K562 (cell line): ENCODE measurements around the gene COQ5. TPM values are rescaled to one million over a fixed set of nuclear protein-coding genes. Genes with fewer than 3 reads are reported as not detected.

Experiments used
- BRD4 ChIP-seq: fragments of 200-600 bp; sonication (generic); IDR thresholded peaks from 2 replicates; pipeline ENCODE4 v1.6.1; 2017; ENCODE audit warnings: inconsistent platforms
- CTBP1 ChIP-seq: fragments of 450-650 bp; IDR thresholded peaks from 2 replicates; pipeline ENCODE4 v1.6.1; 2016; ENCODE audit warnings: borderline replicate concordance
- FOXK2 ChIP-seq, 2 experiments: fragments of 450-650 bp; IDR thresholded peaks in 1 of 2; conservative IDR thresholded peaks in 1 of 2; 2 replicates each; pipeline ENCODE4 v1.6.1; 2016; ENCODE audit warnings: low read depth in 2 of 2, mild to moderate bottlenecking in 1 of 2
- GATA2 ChIP-seq: sonication (generic); formaldehyde crosslinking; IDR thresholded peaks from 2 replicates; pipeline ENCODE4 v1.4.0; 2020; ENCODE audit warnings: mild to moderate bottlenecking, missing genetic modification reagents
- HDAC3 ChIP-seq: fragments of 450-650 bp; IDR thresholded peaks from 2 replicates; pipeline ENCODE4 v1.6.1; 2018; ENCODE audit warnings: borderline replicate concordance, mild to moderate bottlenecking, moderate library complexity; ENCODE audit not compliant: partially characterized antibody
- KDM1A ChIP-seq, 2 experiments: fragments of 450-650 bp; IDR thresholded peaks; 2 replicates each; pipeline ENCODE4 v1.6.1; 2016; ENCODE audit warnings: mild to moderate bottlenecking in 2 of 2
- KDM4B ChIP-seq, 2 experiments: fragments of 450-650 bp in 1 of 2; sonication (generic) in 1 of 2; IDR thresholded peaks; 2 replicates each; pipeline ENCODE4 v1.6.1; 2016 to 2017; ENCODE audit warnings: borderline replicate concordance in 2 of 2, antibody characterized with exemption in 1 of 2, low read depth in 1 of 2, mild to moderate bottlenecking in 1 of 2
- MAFG ChIP-seq: fragments of 450-650 bp; conservative IDR thresholded peaks from 2 replicates; pipeline ENCODE4 v1.6.1; 2016; ENCODE audit warnings: missing genetic modification characterization, missing compliant biosample characterization
- MECOM ChIP-seq: fragments of 250-450 bp; sonication (Bioruptor Pico); IDR thresholded peaks from 2 replicates; pipeline ENCODE4 v1.8.0; 2022; ENCODE audit warnings: inconsistent platforms
- NR1H2 ChIP-seq: sonication (generic); formaldehyde crosslinking; IDR thresholded peaks from 2 replicates; pipeline ENCODE4 v1.4.0; 2020; ENCODE audit warnings: mild to moderate bottlenecking, missing genetic modification reagents
- NR2C1 ChIP-seq, 2 experiments: fragments of 450-650 bp; IDR thresholded peaks; 2 replicates each; pipeline ENCODE4 v1.6.1; 2017; ENCODE audit warnings: mild to moderate bottlenecking in 2 of 2, antibody characterized with exemption in 1 of 2, inconsistent platforms in 1 of 2, missing compliant biosample characterization in 1 of 2, missing genetic modification characterization in 1 of 2
- NR2F6 ChIP-seq: fragments of 450-650 bp; formaldehyde crosslinking; IDR thresholded peaks from 2 replicates; pipeline ENCODE4 v1.4.0; 2020; ENCODE audit warnings: mild to moderate bottlenecking
- PHF8 ChIP-seq: fragments of 200-600 bp; sonication (generic); IDR thresholded peaks from 2 replicates; pipeline ENCODE4 v1.6.1; 2012; ENCODE audit warnings: mixed run types, mild to moderate bottlenecking, inconsistent platforms, low read length, moderate library complexity, borderline replicate concordance
- RFX7 ChIP-seq: fragments of 250-450 bp; sonication (Bioruptor Pico); IDR thresholded peaks from 2 replicates; pipeline ENCODE4 v1.5.1; 2021; ENCODE audit warnings: mild to moderate bottlenecking
- SIX5 ChIP-seq, 2 experiments: IDR thresholded peaks; 2 replicates each; pipeline ENCODE4 v1.6.1; 2011; ENCODE audit warnings: low read length in 2 of 2, borderline replicate concordance in 1 of 2, low read depth in 1 of 2, mild to moderate bottlenecking in 1 of 2, moderate library complexity in 1 of 2; ENCODE audit not compliant: insufficient read depth in 1 of 2
- SREBF1 ChIP-seq: fragments of 150-350 bp; IDR thresholded peaks from 2 replicates; pipeline ENCODE4 v1.6.1; 2014; ENCODE audit warnings: antibody characterized with exemption, low read depth, low read length, borderline replicate concordance
- TGIF2 ChIP-seq: sonication (generic); formaldehyde crosslinking; IDR thresholded peaks from 2 replicates; pipeline ENCODE4 v1.8.1; 2022; ENCODE audit warnings: mild to moderate bottlenecking, missing genetic modification reagents, moderate library complexity
- U2AF2 ChIP-seq: fragments of 200-400 bp; formaldehyde crosslinking; optimal IDR thresholded peaks from 2 replicates; pipeline ENCODE3; 2017; ENCODE audit warnings: low read depth, mild to moderate bottlenecking, low read length
- ZNF175 ChIP-seq: fragments of 200-800 bp; sonication (Bioruptor generic); IDR thresholded peaks from 2 replicates; pipeline ENCODE4 v1.6.1; 2016; ENCODE audit warnings: low read depth, mild to moderate bottlenecking, missing genetic modification characterization, missing compliant biosample characterization
- ZNF766 ChIP-seq: fragments of 200-800 bp; sonication (Bioruptor generic); conservative IDR thresholded peaks from 2 replicates; pipeline ENCODE4 v1.6.1; 2016; ENCODE audit warnings: missing genetic modification characterization, missing compliant biosample characterization
- ZNF77 ChIP-seq: fragments of 250-450 bp; sonication (Bioruptor Pico); IDR thresholded peaks from 2 replicates; pipeline ENCODE4 v1.5.0; 2020
- polyA plus RNA-seq, 8 experiments: library from polyadenylated mRNA; depleted of rRNA in 4 of 8; stranded (reverse) in 5 of 8; unstranded in 3 of 8; fragments of >200 nt; fragmentation: Nextera tagmentation in 2 of 8; fragmentation: Illumina TruSeq in 1 of 8; extraction: Ambion mirVana in 2 of 8; extraction: Trizol in 1 of 8; gene quantifications; 2 replicates each; pipeline versions ENCODE4 v1.2.1 to v1.2.3, GENCODE V29; 2011 to 2014; ENCODE audit warnings: inconsistent platforms in 1 of 8, missing spikeins in 1 of 8
- total RNA-seq, 7 experiments: library from RNA; depleted of rRNA in 6 of 7; stranded (reverse); fragments of >200 nt in 6 of 7; fragmentation: Illumina TruSeq in 2 of 7; extraction: Trizol in 2 of 7; gene quantifications; 2 replicates each; pipeline versions ENCODE4 v1.2.1 to v1.2.3, GENCODE V29; 2011 to 2021; ENCODE audit warnings: low replicate concordance in 1 of 7
- TF ChIP-seq, protein P1 (sequence below), 3 experiments: fragments of 200-800 bp in 1 of 3; fragments of 250-450 bp in 1 of 3; fragments of 450-650 bp in 1 of 3; sonication (Bioruptor Pico) in 1 of 3; sonication (Bioruptor generic) in 1 of 3; formaldehyde crosslinking in 1 of 3; IDR thresholded peaks; 2 replicates each; pipeline versions ENCODE4 v1.6.1 to v1.8.0; 2016 to 2022; ENCODE audit warnings: mild to moderate bottlenecking in 2 of 3, missing genetic modification characterization in 2 of 3, missing compliant biosample characterization in 1 of 3, moderate library complexity in 1 of 3
- TF ChIP-seq, protein P2 (sequence below): fragments of 450-650 bp; formaldehyde crosslinking; conservative IDR thresholded peaks from 2 replicates; pipeline ENCODE4 v1.4.0; 2022; ENCODE audit warnings: mild to moderate bottlenecking, missing genetic modification characterization
- TF ChIP-seq, protein P3 (sequence below): fragments of 450-650 bp; IDR thresholded peaks from 2 replicates; pipeline ENCODE4 v1.6.1; 2017; ENCODE audit warnings: mild to moderate bottlenecking, moderate library complexity

COQ5 gene
- total and polyA plus RNA-seq, 9 of the 15 experiments (the other 6 are each of a cell fraction or from before 2014, with no cell fraction given): 19.2 to 59.7 (median 30.4) TPM

DNA sequence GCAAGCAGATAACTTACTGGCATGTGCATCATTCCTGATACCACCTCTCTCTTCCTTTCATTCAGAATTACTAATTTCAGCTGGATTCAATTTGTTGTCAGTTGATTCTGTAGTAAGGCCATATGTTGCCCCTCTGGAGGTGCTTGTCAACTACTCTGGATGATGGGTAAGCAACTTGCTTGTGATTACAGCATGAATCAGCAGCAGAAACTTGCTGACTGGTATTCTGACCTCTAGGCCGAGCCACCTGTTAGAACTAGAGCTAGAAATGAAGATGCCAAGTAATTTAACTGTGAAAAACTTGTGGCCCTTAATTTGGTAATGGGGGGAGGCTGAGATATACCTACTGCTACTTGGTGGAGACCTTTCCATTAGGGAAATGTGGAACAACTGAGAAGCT, 10.3 kb upstream of the COQ5 start (continued):
- TF ChIP-seq, protein P1, sequence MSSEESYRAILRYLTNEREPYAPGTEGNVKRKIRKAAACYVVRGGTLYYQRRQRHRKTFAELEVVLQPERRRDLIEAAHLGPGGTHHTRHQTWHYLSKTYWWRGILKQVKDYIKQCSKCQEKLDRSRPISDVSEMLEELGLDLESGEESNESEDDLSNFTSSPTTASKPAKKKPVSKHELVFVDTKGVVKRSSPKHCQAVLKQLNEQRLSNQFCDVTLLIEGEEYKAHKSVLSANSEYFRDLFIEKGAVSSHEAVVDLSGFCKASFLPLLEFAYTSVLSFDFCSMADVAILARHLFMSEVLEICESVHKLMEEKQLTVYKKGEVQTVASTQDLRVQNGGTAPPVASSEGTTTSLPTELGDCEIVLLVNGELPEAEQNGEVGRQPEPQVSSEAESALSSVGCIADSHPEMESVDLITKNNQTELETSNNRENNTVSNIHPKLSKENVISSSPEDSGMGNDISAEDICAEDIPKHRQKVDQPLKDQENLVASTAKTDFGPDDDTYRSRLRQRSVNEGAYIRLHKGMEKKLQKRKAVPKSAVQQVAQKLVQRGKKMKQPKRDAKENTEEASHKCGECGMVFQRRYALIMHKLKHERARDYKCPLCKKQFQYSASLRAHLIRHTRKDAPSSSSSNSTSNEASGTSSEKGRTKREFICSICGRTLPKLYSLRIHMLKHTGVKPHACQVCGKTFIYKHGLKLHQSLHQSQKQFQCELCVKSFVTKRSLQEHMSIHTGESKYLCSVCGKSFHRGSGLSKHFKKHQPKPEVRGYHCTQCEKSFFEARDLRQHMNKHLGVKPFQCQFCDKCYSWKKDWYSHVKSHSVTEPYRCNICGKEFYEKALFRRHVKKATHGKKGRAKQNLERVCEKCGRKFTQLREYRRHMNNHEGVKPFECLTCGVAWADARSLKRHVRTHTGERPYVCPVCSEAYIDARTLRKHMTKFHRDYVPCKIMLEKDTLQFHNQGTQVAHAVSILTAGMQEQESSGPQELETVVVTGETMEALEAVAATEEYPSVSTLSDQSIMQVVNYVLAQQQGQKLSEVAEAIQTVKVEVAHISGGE (CRISPR knock-in tag; IDR thresholded peaks at IDR 0.05): no peak
- TF ChIP-seq ZNF175 (CRISPR knock-in tag) (no peak), SREBF1 (no peak), MAFG (peak; percentile 87), FOXK2 (conservative IDR thresholded peaks at IDR 0.05 in 1 of 2, IDR thresholded peaks at IDR 0.05 in 1 of 2; ENCODE audit: low read depth in 2 of 2) (0 out of 4 replicates have a peak, but pooled peaks of 1 of the 2 experiments have one; percentile 23), U2AF2 (no peak), NR1H2 (CRISPR knock-in tag) (no peak), HDAC3 (no peak), TGIF2 (no peak), MECOM (CRISPR knock-in tag) (no peak), PHF8 (no peak), NR2F6 (CRISPR knock-in tag) (no peak), RFX7 (CRISPR knock-in tag) (no peak), SIX5 (IDR thresholded peaks at IDR 0.05; ENCODE audit: borderline replicate concordance in 1 of 2, insufficient read depth in 1 of 2, low read depth in 1 of 2, low read length in 2 of 2) (no peak), KDM4B (IDR thresholded peaks at IDR 0.05; ENCODE audit: borderline replicate concordance in 2 of 2, low read depth in 1 of 2) (no peak), BRD4 (no peak), GATA2 (CRISPR knock-in tag) (no peak), CTBP1 (no peak), KDM1A (IDR thresholded peaks at IDR 0.05) (no peak), NR2C1 (IDR thresholded peaks at IDR 0.05) (no peak), NR2C1 (tag; IDR thresholded peaks at IDR 0.05) (0 out of 2 replicates have a peak, but pooled peaks have one; percentile 12), ZNF77 (CRISPR knock-in tag) (no peak), ZNF766 (CRISPR knock-in tag) (no peak)
- TF ChIP-seq, protein P2, sequence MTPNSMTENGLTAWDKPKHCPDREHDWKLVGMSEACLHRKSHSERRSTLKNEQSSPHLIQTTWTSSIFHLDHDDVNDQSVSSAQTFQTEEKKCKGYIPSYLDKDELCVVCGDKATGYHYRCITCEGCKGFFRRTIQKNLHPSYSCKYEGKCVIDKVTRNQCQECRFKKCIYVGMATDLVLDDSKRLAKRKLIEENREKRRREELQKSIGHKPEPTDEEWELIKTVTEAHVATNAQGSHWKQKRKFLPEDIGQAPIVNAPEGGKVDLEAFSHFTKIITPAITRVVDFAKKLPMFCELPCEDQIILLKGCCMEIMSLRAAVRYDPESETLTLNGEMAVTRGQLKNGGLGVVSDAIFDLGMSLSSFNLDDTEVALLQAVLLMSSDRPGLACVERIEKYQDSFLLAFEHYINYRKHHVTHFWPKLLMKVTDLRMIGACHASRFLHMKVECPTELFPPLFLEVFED (CRISPR knock-in tag): no peak
- TF ChIP-seq, protein P3, sequence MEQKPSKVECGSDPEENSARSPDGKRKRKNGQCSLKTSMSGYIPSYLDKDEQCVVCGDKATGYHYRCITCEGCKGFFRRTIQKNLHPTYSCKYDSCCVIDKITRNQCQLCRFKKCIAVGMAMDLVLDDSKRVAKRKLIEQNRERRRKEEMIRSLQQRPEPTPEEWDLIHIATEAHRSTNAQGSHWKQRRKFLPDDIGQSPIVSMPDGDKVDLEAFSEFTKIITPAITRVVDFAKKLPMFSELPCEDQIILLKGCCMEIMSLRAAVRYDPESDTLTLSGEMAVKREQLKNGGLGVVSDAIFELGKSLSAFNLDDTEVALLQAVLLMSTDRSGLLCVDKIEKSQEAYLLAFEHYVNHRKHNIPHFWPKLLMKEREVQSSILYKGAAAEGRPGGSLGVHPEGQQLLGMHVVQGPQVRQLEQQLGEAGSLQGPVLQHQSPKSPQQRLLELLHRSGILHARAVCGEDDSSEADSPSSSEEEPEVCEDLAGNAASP: no peak
